ENCODE data around the gene PPP5C.
"Not testable (repeated sequence)": the region's sequence is repeated elsewhere in the genome, so short reads cannot be mapped to it uniquely, and the experiment has no call there.

Gene PPP5C

GRCh38 chr19:46356149-46357055 lies 9.5 kb downstream of the PPP5C start:
- no peak overlapping the region for H3K4me3 ChIP-seq (ENCODE audit: low read length)
- DNase-seq (ENCODE audit: low read depth, low spot score) = no peak

- DNase-seq (ENCODE audit: low read depth, low spot score) = no peak
- H3K4me3 ChIP-seq (ENCODE audit: low read length) = no peak overlapping the region
These were observed 11.1 kb downstream of the PPP5C start for GRCh38 chr19:46357846-46358583.

GRCh38 chr19:46361915-46362314 lies 15.0 kb downstream of the PPP5C start:
- no peak overlapping the region for H3K4me3 ChIP-seq (ENCODE audit: low read length)
- peak; percentile 71 for DNase-seq (ENCODE audit: low read depth, low spot score)

- H3K4me3 ChIP-seq (ENCODE audit: low read length) = no peak overlapping the region
- DNase-seq (ENCODE audit: low read depth, low spot score) = no peak
These were observed 17.5 kb downstream of the PPP5C start for GRCh38 chr19:46364359-46364758.

GRCh38 chr19:46365561-46365960 lies 18.7 kb downstream of the PPP5C start:
- DNase-seq (ENCODE audit: low read depth, low spot score) = no peak
- H3K4me3 ChIP-seq (ENCODE audit: low read length) = no peak overlapping the region

GRCh38 chr19:46366620-46367292 lies 19.9 kb downstream of the PPP5C start:
- no peak for DNase-seq (ENCODE audit: low read depth, low spot score)
- H3K4me3 ChIP-seq (ENCODE audit: low read length) = no peak overlapping the region

GRCh38 chr19:46367426-46367825 lies 20.5 kb downstream of the PPP5C start:
- DNase-seq (ENCODE audit: low read depth, low spot score) = no peak
- no peak overlapping the region for H3K4me3 ChIP-seq (ENCODE audit: low read length)

- DNase-seq (ENCODE audit: low read depth, low spot score) = no peak
- no peak overlapping the region for H3K4me3 ChIP-seq (ENCODE audit: low read length)
These were observed 21.2 kb downstream of the PPP5C start for GRCh38 chr19:46368116-46368515.

- H3K4me3 ChIP-seq (ENCODE audit: low read length) = no peak overlapping the region
- no peak for DNase-seq (ENCODE audit: low read depth, low spot score)
These were observed 22.9 kb downstream of the PPP5C start for GRCh38 chr19:46369817-46370216.

- DNase-seq (ENCODE audit: low read depth, low spot score) = no peak
- H3K4me3 ChIP-seq (ENCODE audit: low read length) = no peak overlapping the region
These were observed 24.5 kb downstream of the PPP5C start for GRCh38 chr19:46371371-46371901.

GRCh38 chr19:46372901-46373490 lies 26.1 kb downstream of the PPP5C start:
- DNase-seq (ENCODE audit: low read depth, low spot score) = no peak
- no peak overlapping the region for H3K4me3 ChIP-seq (ENCODE audit: low read length)

GRCh38 chr19:46373491-46374359 lies 26.8 kb downstream of the PPP5C start:
- no peak for DNase-seq (ENCODE audit: low read depth, low spot score)
- H3K4me3 ChIP-seq (ENCODE audit: low read length) = no peak overlapping the region

- no peak overlapping the region for H3K4me3 ChIP-seq (ENCODE audit: low read length)
- no peak for DNase-seq (ENCODE audit: low read depth, low spot score)
These were observed 27.9 kb downstream of the PPP5C start for GRCh38 chr19:46374536-46375475.

GRCh38 chr19:46375476-46376067 lies 28.7 kb downstream of the PPP5C start:
- not testable (repeated sequence) for DNase-seq (ENCODE audit: low read depth, low spot score); H3K4me3 ChIP-seq (ENCODE audit: low read length)

GRCh38 chr19:46376241-46377153 lies 29.6 kb downstream of the PPP5C start:
- DNase-seq (ENCODE audit: low read depth, low spot score) = no peak
- no peak overlapping the region for H3K4me3 ChIP-seq (ENCODE audit: low read length)

- H3K4me3 ChIP-seq (ENCODE audit: low read length) = no peak overlapping the region
- DNase-seq (ENCODE audit: low read depth, low spot score) = no peak
These were observed 31.4 kb downstream of the PPP5C start for GRCh38 chr19:46378268-46378667.

Measured in Jurkat, Clone E6-1 (cell line).